K562 (cell line): ENCODE measurements around the gene MYCBP.

Source experiments
- CREB5 ChIP-seq: fragments of 250-450 bp; sonication (Bioruptor Pico); IDR thresholded peaks from 2 replicates; pipeline ENCODE4 v1.5.0; 2020; ENCODE audit warnings: mild to moderate bottlenecking
- CTCF ChIP-seq, 3 experiments: IDR thresholded peaks in 2 of 3; conservative IDR thresholded peaks in 1 of 3; 2 replicates each; pipeline ENCODE4 v1.5.1; 2011 to 2012; ENCODE audit warnings: low read length in 3 of 3, mild to moderate bottlenecking in 3 of 3, control low read depth in 2 of 3, improper control_type of control experiment in 1 of 3, inconsistent platforms in 1 of 3, low read depth in 1 of 3, mixed read lengths in 1 of 3, moderate library complexity in 1 of 3; ENCODE audit not compliant: insufficient read depth in 2 of 3
- HDAC6 ChIP-seq: IDR thresholded peaks from 2 replicates; pipeline ENCODE4 v1.6.1; 2012; ENCODE audit warnings: low read depth, mild to moderate bottlenecking, control low read depth, inconsistent platforms, low read length, moderate library complexity
- IRF2 ChIP-seq: sonication (generic); formaldehyde crosslinking; IDR thresholded peaks from 2 replicates; pipeline ENCODE4 v1.8.1; 2022; ENCODE audit warnings: mild to moderate bottlenecking, missing genetic modification reagents
- KAT8 ChIP-seq: fragments of 450-650 bp; IDR thresholded peaks from 2 replicates; pipeline ENCODE4 v1.6.1; 2016; ENCODE audit warnings: low read depth, mild to moderate bottlenecking
- MYNN ChIP-seq, 2 experiments: sonication (generic); formaldehyde crosslinking in 1 of 2; IDR thresholded peaks; 2 replicates each; pipeline versions ENCODE4 v1.5.0 to v1.6.1; 2016 to 2020; ENCODE audit warnings: antibody characterized with exemption in 1 of 2, missing genetic modification reagents in 1 of 2
- NFE2L1 ChIP-seq: fragments of 450-650 bp; IDR thresholded peaks from 2 replicates; pipeline ENCODE4 v1.6.1; 2016; ENCODE audit warnings: missing genetic modification characterization, low read depth, mild to moderate bottlenecking, missing compliant biosample characterization, moderate library complexity, borderline replicate concordance
- POLR2A ChIP-seq: fragments of 450-650 bp; conservative IDR thresholded peaks from 2 replicates; pipeline ENCODE4 v1.6.1; 2016
- SIX5 ChIP-seq, 2 experiments: IDR thresholded peaks; 2 replicates each; pipeline ENCODE4 v1.6.1; 2011; ENCODE audit warnings: low read length in 2 of 2, borderline replicate concordance in 1 of 2, low read depth in 1 of 2, mild to moderate bottlenecking in 1 of 2, moderate library complexity in 1 of 2; ENCODE audit not compliant: insufficient read depth in 1 of 2
- TCF7 ChIP-seq: sonication (generic); IDR thresholded peaks from 2 replicates; pipeline ENCODE4 v1.6.1; 2016; ENCODE audit warnings: antibody characterized with exemption, borderline replicate concordance
- XRCC5 ChIP-seq: fragments of 200-400 bp; formaldehyde crosslinking; IDR thresholded peaks from 2 replicates; pipeline ENCODE4 v1.6.1; 2017; ENCODE audit warnings: low read depth, mild to moderate bottlenecking, low read length
- YBX1 ChIP-seq: fragments of 450-650 bp; IDR thresholded peaks from 2 replicates; pipeline ENCODE4 v1.7.1; 2016; ENCODE audit warnings: mild to moderate bottlenecking
- ZNF197 ChIP-seq: fragments of 200-800 bp; sonication (Bioruptor generic); IDR thresholded peaks from 2 replicates; pipeline ENCODE4 v1.6.1; 2016; ENCODE audit warnings: low read depth, missing genetic modification characterization, missing compliant biosample characterization
- TF ChIP-seq, protein P1 (sequence below): IDR thresholded peaks from 2 replicates; pipeline ENCODE4 v1.6.1; 2014; ENCODE audit warnings: antibody characterized with exemption

DNA sequence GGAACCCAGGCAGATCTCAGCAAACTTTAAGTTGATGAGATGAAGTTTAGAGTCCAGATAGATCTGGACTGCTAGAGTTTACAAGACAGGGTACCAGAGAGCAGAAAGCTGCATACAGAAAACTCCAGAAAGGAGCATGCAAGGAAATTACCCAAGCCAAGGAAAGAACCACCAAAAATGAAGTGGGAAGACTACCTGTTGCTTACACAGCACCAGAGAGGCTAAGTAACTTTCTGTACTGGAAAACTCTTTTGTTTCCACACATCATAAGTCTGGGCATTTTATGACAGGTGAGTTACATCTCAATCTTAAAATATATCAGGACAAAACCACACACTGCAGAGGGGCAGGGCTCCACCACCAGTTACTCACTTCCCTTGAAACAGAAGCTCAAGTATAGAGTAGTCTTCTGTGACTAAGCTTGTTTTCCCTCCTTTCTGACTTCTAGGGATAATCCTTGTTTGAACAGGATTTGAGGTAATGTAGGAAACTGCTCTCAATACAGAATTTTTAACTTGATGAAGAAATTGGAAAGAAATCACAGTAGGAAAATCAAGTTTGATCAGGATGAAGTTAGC lies 25.6 kb upstream of the MYCBP start:
- TF ChIP-seq CTCF (IDR thresholded peaks at IDR 0.05 in 2 of 3, conservative IDR thresholded peaks at IDR 0.05 in 1 of 3; ENCODE audit: insufficient read depth in 2 of 3, low read depth in 1 of 3, low read length in 3 of 3), result no peak
- no peak for TF ChIP-seq TCF7
- TF ChIP-seq KAT8, result no peak
- no peak for TF ChIP-seq POLR2A
- TF ChIP-seq SIX5 (IDR thresholded peaks at IDR 0.05; ENCODE audit: borderline replicate concordance in 1 of 2, insufficient read depth in 1 of 2, low read depth in 1 of 2, low read length in 2 of 2), result no peak
- TF ChIP-seq, protein P1, sequence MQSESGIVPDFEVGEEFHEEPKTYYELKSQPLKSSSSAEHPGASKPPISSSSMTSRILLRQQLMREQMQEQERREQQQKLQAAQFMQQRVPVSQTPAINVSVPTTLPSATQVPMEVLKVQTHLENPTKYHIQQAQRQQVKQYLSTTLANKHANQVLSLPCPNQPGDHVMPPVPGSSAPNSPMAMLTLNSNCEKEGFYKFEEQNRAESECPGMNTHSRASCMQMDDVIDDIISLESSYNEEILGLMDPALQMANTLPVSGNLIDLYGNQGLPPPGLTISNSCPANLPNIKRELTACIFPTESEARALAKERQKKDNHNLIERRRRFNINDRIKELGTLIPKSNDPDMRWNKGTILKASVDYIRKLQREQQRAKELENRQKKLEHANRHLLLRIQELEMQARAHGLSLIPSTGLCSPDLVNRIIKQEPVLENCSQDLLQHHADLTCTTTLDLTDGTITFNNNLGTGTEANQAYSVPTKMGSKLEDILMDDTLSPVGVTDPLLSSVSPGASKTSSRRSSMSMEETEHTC, result no peak
- no peak for TF ChIP-seq YBX1
- TF ChIP-seq NFE2L1 (tag), result no peak
- TF ChIP-seq CREB5 (CRISPR knock-in tag), result no peak
- TF ChIP-seq IRF2, result no peak
- TF ChIP-seq MYNN (IDR thresholded peaks at IDR 0.05), result no peak
- TF ChIP-seq MYNN (CRISPR knock-in tag; IDR thresholded peaks at IDR 0.05), result no peak
- no peak for TF ChIP-seq ZNF197 (CRISPR knock-in tag)
- no peak for TF ChIP-seq XRCC5
- no peak for TF ChIP-seq HDAC6
